HepG2 (cell line): Measurements from ENCODE around the gene CFAP97D1. TPM values are rescaled to one million over a fixed set of nuclear protein-coding genes. Genes with fewer than 3 reads are reported as not detected.
A peak's percentile ranks its signal among the peaks of the same experiment; 100 is the strongest.

Source experiments
- CBFB ChIP-seq: sonication (generic); formaldehyde crosslinking; IDR thresholded peaks from 2 replicates; pipeline ENCODE4 v1.4.0; 2020; ENCODE audit warnings: missing genetic modification reagents
- HDAC6 ChIP-seq: fragments of 200-600 bp; sonication (generic); IDR thresholded peaks from 2 replicates; pipeline ENCODE4 v1.7.0; 2017; ENCODE audit warnings: mild to moderate bottlenecking, antibody characterized with exemption, low read length, low read depth
- IKZF4 ChIP-seq: sonication (generic); formaldehyde crosslinking; IDR thresholded peaks from 2 replicates; pipeline ENCODE4 v1.5.1; 2020; ENCODE audit warnings: borderline replicate concordance, mild to moderate bottlenecking, low read depth, missing genetic modification reagents; ENCODE audit errors: not compliant biosample characterization
- NAIF1 ChIP-seq: sonication (generic); formaldehyde crosslinking; IDR thresholded peaks from 2 replicates; pipeline ENCODE4 v1.5.0; 2020; ENCODE audit warnings: mild to moderate bottlenecking, missing genetic modification reagents, borderline replicate concordance
- PRMT3 ChIP-seq: sonication (generic); formaldehyde crosslinking; IDR thresholded peaks from 2 replicates; pipeline ENCODE4 v1.8.1; 2022; ENCODE audit warnings: low read depth, mild to moderate bottlenecking, moderate library complexity, missing genetic modification reagents, borderline replicate concordance
- ZFP1 ChIP-seq: IDR thresholded peaks from 2 replicates; pipeline ENCODE4 v1.6.1; 2016
- ZNF547 ChIP-seq: sonication (generic); formaldehyde crosslinking; IDR thresholded peaks from 2 replicates; pipeline ENCODE4 v1.5.1; 2020; ENCODE audit warnings: mild to moderate bottlenecking, missing genetic modification reagents
- ZNF556 ChIP-seq: sonication (generic); formaldehyde crosslinking; IDR thresholded peaks from 2 replicates; pipeline ENCODE4 v1.4.0; 2020; ENCODE audit warnings: mild to moderate bottlenecking, missing genetic modification reagents, borderline replicate concordance
- ZNF577 ChIP-seq: sonication (generic); formaldehyde crosslinking; IDR thresholded peaks from 2 replicates; pipeline ENCODE4 v1.4.0; 2020; ENCODE audit warnings: mild to moderate bottlenecking, low read depth, missing genetic modification reagents, borderline replicate concordance
- ZNF746 ChIP-seq: sonication (generic); formaldehyde crosslinking; IDR thresholded peaks from 2 replicates; pipeline ENCODE4 v1.8.0; 2022; ENCODE audit warnings: mild to moderate bottlenecking, missing genetic modification reagents
- ZNF766 ChIP-seq: sonication (generic); formaldehyde crosslinking; IDR thresholded peaks from 2 replicates; pipeline ENCODE4 v1.5.0; 2020; ENCODE audit warnings: missing genetic modification reagents, borderline replicate concordance
- ZNF788 ChIP-seq: sonication (generic); formaldehyde crosslinking; IDR thresholded peaks from 2 replicates; pipeline ENCODE4 v1.5.0; 2020; ENCODE audit warnings: mild to moderate bottlenecking, missing genetic modification reagents, borderline replicate concordance
- ZNF850 ChIP-seq: sonication (generic); formaldehyde crosslinking; conservative IDR thresholded peaks from 2 replicates; pipeline ENCODE4 v1.9.0; 2021; ENCODE audit warnings: mild to moderate bottlenecking, missing genetic modification reagents
- polyA plus RNA-seq, 8 experiments: library from polyadenylated mRNA; depleted of rRNA in 3 of 8; stranded (reverse) in 7 of 8; unstranded in 1 of 8; fragments of >200 nt; fragmentation: Illumina TruSeq in 4 of 8; extraction: Trizol in 4 of 8; gene quantifications; 2 replicates each; pipeline versions ENCODE4 v1.2.1 to v1.2.3, GENCODE V29; 2011 to 2016; ENCODE audit warnings: low read depth in 4 of 8, missing spikeins in 1 of 8, mixed read lengths in 1 of 8; ENCODE audit not compliant: insufficient read depth in 1 of 8
- total RNA-seq, 5 experiments: library from RNA; depleted of rRNA; stranded (reverse); fragments of >200 nt; fragmentation: Illumina TruSeq; extraction: Trizol; gene quantifications; 2 replicates each; pipeline ENCODE4 v1.2.3, GENCODE V29; 2016; ENCODE audit warnings: low read depth in 1 of 5
- TF ChIP-seq, protein P1 (sequence below): IDR thresholded peaks from 2 replicates; pipeline ENCODE4 v1.6.1; 2016; ENCODE audit warnings: missing compliant biosample characterization, missing genetic modification reagents, borderline replicate concordance
- TF ChIP-seq, protein P2 (sequence below): sonication (generic); formaldehyde crosslinking; conservative IDR thresholded peaks from 2 replicates; pipeline ENCODE4 v1.8.0; 2022; ENCODE audit warnings: missing genetic modification reagents
- TF ChIP-seq, protein P3 (sequence below): fragments of 450-650 bp; IDR thresholded peaks from 2 replicates; pipeline ENCODE4 v1.6.1; 2017; ENCODE audit warnings: mild to moderate bottlenecking
- TF ChIP-seq, protein P4 (sequence below), 2 experiments: sonication (generic) in 1 of 2; formaldehyde crosslinking in 1 of 2; IDR thresholded peaks; 2 replicates each; pipeline versions ENCODE4 v1.4.0 to v1.6.1; 2018 to 2020; ENCODE audit warnings: missing genetic modification reagents in 2 of 2, borderline replicate concordance in 1 of 2, low read depth in 1 of 2, mild to moderate bottlenecking in 1 of 2, missing biosample characterization in 1 of 2
- TF ChIP-seq, protein P5 (sequence below): IDR thresholded peaks from 2 replicates; pipeline ENCODE4 v1.6.1; 2016; ENCODE audit warnings: missing compliant biosample characterization, missing genetic modification reagents, borderline replicate concordance
- TF ChIP-seq, protein P6 (sequence below): sonication (generic); formaldehyde crosslinking; IDR thresholded peaks from 2 replicates; pipeline ENCODE4 v1.9.0; 2021; ENCODE audit warnings: missing genetic modification reagents, mild to moderate bottlenecking, borderline replicate concordance

CFAP97D1 gene
- total and polyA plus RNA-seq, 2 of the 13 experiments (the other 11 are each of a cell fraction or from before 2014, with no cell fraction given): 0.02 TPM; not detected in 1

DNA sequence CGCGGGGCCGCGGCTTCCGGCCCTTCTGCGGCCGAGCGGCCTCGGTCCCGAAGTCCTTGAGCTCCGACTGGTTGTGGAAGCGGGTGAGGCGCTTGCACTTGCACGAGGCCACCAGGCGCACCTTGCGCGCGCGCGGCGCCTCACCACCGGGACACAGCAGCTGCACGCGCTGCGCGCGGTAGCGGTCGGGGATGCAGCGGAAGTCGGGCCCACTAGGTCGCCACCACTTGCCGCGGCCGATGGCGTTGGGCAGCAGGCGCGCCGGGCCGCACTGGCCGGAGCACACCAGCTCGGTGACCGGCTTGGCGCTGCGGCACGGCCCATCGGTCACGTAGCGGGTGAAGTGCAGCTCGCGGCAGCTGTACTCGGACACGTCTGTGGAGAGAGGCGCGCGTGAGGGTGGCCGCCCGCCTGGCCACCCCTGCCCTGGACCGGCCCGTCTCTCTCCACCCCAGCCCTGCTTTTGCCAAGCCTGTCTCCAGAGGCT lies 24.8 kb upstream of the CFAP97D1 start (continued):
- TF ChIP-seq, protein P1, sequence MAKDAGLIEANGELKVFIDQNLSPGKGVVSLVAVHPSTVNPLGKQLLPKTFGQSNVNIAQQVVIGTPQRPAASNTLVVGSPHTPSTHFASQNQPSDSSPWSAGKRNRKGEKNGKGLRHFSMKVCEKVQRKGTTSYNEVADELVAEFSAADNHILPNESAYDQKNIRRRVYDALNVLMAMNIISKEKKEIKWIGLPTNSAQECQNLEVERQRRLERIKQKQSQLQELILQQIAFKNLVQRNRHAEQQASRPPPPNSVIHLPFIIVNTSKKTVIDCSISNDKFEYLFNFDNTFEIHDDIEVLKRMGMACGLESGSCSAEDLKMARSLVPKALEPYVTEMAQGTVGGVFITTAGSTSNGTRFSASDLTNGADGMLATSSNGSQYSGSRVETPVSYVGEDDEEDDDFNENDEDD (CRISPR knock-in tag): peak; percentile 56; the same call in 1 of the 2 replicates
- TF ChIP-seq HDAC6 (no peak), ZNF788 (CRISPR knock-in tag) (no peak), PRMT3 (no peak), ZNF850 (CRISPR knock-in tag) (no peak), ZNF577 (no peak), ZNF746 (CRISPR knock-in tag) (no peak), ZNF556 (CRISPR knock-in tag) (no peak), IKZF4 (CRISPR knock-in tag) (no peak), CBFB (CRISPR knock-in tag) (no peak), ZFP1 (CRISPR knock-in tag) (no peak), NAIF1 (CRISPR knock-in tag) (no peak), ZNF547 (no peak), ZNF766 (CRISPR knock-in tag) (no peak)
- TF ChIP-seq, protein P2, sequence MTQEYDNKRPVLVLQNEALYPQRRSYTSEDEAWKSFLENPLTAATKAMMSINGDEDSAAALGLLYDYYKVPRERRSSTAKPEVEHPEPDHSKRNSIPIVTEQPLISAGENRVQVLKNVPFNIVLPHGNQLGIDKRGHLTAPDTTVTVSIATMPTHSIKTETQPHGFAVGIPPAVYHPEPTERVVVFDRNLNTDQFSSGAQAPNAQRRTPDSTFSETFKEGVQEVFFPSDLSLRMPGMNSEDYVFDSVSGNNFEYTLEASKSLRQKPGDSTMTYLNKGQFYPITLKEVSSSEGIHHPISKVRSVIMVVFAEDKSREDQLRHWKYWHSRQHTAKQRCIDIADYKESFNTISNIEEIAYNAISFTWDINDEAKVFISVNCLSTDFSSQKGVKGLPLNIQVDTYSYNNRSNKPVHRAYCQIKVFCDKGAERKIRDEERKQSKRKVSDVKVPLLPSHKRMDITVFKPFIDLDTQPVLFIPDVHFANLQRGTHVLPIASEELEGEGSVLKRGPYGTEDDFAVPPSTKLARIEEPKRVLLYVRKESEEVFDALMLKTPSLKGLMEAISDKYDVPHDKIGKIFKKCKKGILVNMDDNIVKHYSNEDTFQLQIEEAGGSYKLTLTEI (CRISPR knock-in tag): no peak
- TF ChIP-seq, protein P3, sequence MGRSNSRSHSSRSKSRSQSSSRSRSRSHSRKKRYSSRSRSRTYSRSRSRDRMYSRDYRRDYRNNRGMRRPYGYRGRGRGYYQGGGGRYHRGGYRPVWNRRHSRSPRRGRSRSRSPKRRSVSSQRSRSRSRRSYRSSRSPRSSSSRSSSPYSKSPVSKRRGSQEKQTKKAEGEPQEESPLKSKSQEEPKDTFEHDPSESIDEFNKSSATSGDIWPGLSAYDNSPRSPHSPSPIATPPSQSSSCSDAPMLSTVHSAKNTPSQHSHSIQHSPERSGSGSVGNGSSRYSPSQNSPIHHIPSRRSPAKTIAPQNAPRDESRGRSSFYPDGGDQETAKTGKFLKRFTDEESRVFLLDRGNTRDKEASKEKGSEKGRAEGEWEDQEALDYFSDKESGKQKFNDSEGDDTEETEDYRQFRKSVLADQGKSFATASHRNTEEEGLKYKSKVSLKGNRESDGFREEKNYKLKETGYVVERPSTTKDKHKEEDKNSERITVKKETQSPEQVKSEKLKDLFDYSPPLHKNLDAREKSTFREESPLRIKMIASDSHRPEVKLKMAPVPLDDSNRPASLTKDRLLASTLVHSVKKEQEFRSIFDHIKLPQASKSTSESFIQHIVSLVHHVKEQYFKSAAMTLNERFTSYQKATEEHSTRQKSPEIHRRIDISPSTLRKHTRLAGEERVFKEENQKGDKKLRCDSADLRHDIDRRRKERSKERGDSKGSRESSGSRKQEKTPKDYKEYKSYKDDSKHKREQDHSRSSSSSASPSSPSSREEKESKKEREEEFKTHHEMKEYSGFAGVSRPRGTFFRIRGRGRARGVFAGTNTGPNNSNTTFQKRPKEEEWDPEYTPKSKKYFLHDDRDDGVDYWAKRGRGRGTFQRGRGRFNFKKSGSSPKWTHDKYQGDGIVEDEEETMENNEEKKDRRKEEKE: no peak
- TF ChIP-seq, protein P4, sequence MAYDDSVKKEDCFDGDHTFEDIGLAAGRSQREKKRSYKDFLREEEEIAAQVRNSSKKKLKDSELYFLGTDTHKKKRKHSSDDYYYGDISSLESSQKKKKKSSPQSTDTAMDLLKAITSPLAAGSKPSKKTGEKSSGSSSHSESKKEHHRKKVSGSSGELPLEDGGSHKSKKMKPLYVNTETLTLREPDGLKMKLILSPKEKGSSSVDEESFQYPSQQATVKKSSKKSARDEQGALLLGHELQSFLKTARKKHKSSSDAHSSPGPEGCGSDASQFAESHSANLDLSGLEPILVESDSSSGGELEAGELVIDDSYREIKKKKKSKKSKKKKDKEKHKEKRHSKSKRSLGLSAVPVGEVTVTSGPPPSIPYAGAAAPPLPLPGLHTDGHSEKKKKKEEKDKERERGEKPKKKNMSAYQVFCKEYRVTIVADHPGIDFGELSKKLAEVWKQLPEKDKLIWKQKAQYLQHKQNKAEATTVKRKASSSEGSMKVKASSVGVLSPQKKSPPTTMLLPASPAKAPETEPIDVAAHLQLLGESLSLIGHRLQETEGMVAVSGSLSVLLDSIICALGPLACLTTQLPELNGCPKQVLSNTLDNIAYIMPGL (CRISPR knock-in tag; IDR thresholded peaks at IDR 0.05; ENCODE audit: borderline replicate concordance in 1 of 2, low read depth in 1 of 2): no peak
- TF ChIP-seq, protein P5, sequence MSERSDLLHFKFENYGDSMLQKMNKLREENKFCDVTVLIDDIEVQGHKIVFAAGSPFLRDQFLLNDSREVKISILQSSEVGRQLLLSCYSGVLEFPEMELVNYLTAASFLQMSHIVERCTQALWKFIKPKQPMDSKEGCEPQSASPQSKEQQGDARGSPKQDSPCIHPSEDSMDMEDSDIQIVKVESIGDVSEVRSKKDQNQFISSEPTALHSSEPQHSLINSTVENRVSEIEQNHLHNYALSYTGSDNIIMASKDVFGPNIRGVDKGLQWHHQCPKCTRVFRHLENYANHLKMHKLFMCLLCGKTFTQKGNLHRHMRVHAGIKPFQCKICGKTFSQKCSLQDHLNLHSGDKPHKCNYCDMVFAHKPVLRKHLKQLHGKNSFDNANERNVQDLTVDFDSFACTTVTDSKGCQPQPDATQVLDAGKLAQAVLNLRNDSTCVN (CRISPR knock-in tag): no peak
- TF ChIP-seq, protein P6, sequence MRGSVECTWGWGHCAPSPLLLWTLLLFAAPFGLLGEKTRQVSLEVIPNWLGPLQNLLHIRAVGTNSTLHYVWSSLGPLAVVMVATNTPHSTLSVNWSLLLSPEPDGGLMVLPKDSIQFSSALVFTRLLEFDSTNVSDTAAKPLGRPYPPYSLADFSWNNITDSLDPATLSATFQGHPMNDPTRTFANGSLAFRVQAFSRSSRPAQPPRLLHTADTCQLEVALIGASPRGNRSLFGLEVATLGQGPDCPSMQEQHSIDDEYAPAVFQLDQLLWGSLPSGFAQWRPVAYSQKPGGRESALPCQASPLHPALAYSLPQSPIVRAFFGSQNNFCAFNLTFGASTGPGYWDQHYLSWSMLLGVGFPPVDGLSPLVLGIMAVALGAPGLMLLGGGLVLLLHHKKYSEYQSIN (CRISPR knock-in tag): no peak
